ENCODE results near the gene RIMBP2. TPM values are rescaled to one million over a fixed set of nuclear protein-coding genes. Genes with fewer than 3 reads are reported as not detected.

The RIMBP2 gene
- total and polyA plus RNA-seq, 11 donors = 2.1 TPM; not detected in 10

DNA sequence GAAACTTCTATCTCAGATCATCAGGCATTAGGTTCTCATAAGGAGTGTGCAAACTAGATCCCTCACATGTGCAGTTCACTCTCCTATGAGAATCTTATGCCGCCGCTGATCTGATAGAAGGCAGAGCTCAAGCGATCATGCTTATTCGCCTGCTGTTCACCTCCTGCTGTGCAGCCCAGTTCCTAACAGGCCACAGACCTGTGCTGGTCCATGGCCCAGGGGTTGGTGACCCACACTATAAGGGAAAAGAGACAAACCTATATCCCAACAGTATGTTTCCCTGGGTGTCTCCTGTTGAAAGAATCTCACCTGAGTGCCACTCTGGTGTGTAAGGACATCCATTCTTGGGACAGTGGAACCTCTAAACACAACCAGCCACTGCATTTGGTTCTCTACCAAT, 186.3 kb downstream of the RIMBP2 start:
- no peak for TF ChIP-seq POLR2A (IDR thresholded peaks at IDR 0.05)
- TF ChIP-seq, protein P1, sequence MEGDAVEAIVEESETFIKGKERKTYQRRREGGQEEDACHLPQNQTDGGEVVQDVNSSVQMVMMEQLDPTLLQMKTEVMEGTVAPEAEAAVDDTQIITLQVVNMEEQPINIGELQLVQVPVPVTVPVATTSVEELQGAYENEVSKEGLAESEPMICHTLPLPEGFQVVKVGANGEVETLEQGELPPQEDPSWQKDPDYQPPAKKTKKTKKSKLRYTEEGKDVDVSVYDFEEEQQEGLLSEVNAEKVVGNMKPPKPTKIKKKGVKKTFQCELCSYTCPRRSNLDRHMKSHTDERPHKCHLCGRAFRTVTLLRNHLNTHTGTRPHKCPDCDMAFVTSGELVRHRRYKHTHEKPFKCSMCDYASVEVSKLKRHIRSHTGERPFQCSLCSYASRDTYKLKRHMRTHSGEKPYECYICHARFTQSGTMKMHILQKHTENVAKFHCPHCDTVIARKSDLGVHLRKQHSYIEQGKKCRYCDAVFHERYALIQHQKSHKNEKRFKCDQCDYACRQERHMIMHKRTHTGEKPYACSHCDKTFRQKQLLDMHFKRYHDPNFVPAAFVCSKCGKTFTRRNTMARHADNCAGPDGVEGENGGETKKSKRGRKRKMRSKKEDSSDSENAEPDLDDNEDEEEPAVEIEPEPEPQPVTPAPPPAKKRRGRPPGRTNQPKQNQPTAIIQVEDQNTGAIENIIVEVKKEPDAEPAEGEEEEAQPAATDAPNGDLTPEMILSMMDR (IDR thresholded peaks at IDR 0.05) = no peak
- no peak overlapping the region for H3K4me3 ChIP-seq
- H3K27me3 ChIP-seq = peaks cover 0 to 10% (median 0%) of the 10 kb centered on the region in 9 donors
- intact Hi-C loops (cut with DNase I) = no loop called here
- WGBS, 4 donors = 57 to 86% (median 85%) methylated on average over 4 of the region's 4 CpGs
- no peak for DNase-seq
- H3K4me1 ChIP-seq = no peaks in the 10 kb centered on the region
- H3K9me3 ChIP-seq = no peaks in the 10 kb centered on the region
- no peaks in the 10 kb centered on the region for H3K36me3 ChIP-seq
- H3K27ac ChIP-seq = no peak overlapping the region
- no peak for ATAC-seq

DNA sequence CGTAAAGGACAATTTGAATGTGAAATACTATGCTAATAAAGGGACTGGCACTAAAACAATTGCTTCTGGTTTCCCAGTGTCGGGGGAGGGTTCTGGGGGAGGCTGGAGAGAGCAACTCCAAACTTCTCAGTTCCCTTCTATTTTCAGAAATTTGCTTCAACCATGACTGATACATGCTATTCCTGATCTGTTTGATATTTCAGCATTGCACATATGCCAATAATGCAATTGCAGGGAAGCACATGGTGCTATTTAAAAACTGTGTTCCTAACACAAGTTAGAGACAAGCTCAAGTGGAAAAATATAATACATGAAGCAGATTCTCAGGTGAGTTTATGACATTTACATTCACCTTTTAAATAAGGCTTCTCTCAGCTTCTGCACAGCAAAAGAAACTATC, 188.9 kb downstream of the RIMBP2 start:
- peaks cover 0 to 26% (median 0%) of the 10 kb centered on the region in 9 donors for H3K27me3 ChIP-seq
- H3K36me3 ChIP-seq = no peaks in the 10 kb centered on the region

DNA sequence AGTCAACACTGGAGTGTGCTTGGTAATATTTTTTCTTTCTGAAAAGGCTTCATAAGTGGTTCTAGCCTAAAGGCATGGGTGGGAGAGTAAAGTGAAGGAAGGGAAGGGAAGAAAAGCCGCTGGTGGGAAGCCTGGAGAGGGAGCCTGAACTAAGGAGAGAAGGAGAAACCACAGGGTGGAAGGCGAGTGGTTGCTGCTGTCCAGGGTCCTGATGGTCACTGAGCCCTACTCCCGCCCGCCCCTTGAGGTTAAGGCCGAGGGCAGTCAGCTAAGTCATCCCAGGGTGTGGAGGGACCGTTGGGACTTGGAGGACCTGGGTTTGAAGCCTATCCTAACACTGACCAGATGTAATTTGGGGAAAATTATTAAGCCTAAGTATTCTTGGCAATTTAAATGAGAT, 189.3 kb downstream of the RIMBP2 start:
- WGBS, 4 donors = 3 to 7% (median 5%) methylated on average over 6 of the region's 6 CpGs
- H3K27ac ChIP-seq = no peak overlapping the region
- TF ChIP-seq, protein P1 (IDR thresholded peaks at IDR 0.05) = no peak
- TF ChIP-seq POLR2A (IDR thresholded peaks at IDR 0.05) = no peak
- H3K4me1 ChIP-seq = no peaks in the 10 kb centered on the region
- DNase-seq (no peak), ATAC-seq (no peak)
- no peak overlapping the region for H3K4me3 ChIP-seq
- intact Hi-C loops (cut with DNase I) = no loop called here
- H3K36me3 ChIP-seq = no peaks in the 10 kb centered on the region
- H3K27me3 ChIP-seq = peaks cover 0 to 26% (median 0%) of the 10 kb centered on the region in 9 donors
- no peaks in the 10 kb centered on the region for H3K9me3 ChIP-seq

More for the DNA sequence above, 188.9 kb downstream of the RIMBP2 start:
- Histone ChIP-seq H3K4me3 (no peak overlapping the region), H3K4me1 (no peaks in the 10 kb centered on the region), H3K9me3 (no peaks in the 10 kb centered on the region), H3K27ac (no peak overlapping the region)
- TF ChIP-seq POLR2A (IDR thresholded peaks at IDR 0.05) = no peak
- TF ChIP-seq, protein P1 (IDR thresholded peaks at IDR 0.05) = no peak
- DNase-seq (no peak), ATAC-seq (no peak)
- intact Hi-C loops (cut with DNase I) = no loop called here
- 19 to 65% (median 40%) methylated on average over 2 of the region's 2 CpGs for WGBS, 4 donors

DNA sequence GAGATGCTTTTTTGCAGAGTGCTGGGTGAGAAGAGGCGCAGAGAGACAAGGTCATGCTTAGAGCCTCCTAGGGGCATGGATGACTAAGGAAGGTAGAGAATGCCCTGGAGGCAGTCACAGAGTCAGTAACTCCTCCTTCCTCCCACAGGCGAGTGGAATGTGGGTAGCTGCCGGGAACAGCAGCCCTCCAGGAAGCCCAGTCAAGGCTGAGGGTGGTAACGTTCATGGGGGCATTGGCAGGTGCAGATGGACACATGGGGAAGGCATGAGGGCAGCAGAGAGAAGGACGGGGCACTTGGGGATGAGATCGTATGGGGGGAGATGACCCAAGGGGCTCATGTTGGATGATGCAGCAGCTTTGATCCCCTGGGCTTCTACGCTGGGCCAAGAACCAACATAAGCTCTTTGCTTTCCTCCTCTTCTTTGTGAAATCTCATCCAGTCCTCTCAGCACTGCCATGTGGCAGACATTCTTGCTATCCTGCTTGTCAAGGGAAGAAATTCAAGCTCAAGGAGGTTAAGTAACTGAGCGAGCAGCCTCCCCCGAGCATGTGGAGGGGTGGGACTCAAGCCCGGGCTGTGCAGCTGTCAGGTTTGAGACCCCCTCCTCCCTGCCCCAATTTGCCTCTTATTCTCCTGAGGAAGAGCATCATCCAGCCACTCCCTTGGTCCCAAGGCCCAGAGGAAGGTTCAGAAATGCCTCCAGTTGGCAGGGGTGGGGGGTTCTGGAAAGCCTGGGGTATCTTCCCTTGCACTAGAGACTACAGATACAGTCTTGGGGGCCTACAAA, 190.5 kb downstream of the RIMBP2 start:
- ATAC-seq (no peak), DNase-seq (no peak)
- Histone ChIP-seq H3K27me3 (peaks cover 0 to 26% (median 0%) of the 10 kb centered on the region in 9 donors), H3K4me3 (no peak overlapping the region), H3K27ac (no peak overlapping the region), H3K4me1 (no peaks in the 10 kb centered on the region), H3K9me3 (no peaks in the 10 kb centered on the region), H3K36me3 (no peaks in the 10 kb centered on the region)
- WGBS, 4 donors = 68 to 76% (median 71%) methylated on average over 9 to 10 of the region's 10 CpGs
- intact Hi-C loops (cut with DNase I) = no loop called here
- TF ChIP-seq, protein P1 (IDR thresholded peaks at IDR 0.05) = no peak
- no peak for TF ChIP-seq POLR2A (IDR thresholded peaks at IDR 0.05)
